ENCODE results near the gene SPOPL.

SPOPL gene

GRCh38 chr2:138620431-138620830, 118.9 kb downstream of the SPOPL start:
- CTCF ChIA-PET = interaction anchor here (0.7 kb wide), 1 partner anchor 298 kb away, joined by 3 read pairs; no protein-coding TSS in a partner anchor
- Histone ChIP-seq H3K36me3 (ENCODE audit: control insufficient read depth in 2 of 2, insufficient read depth in 1 of 2, low read length in 2 of 2) (no peaks in the 10 kb centered on the region), H3K9me3 (ENCODE audit: control insufficient read depth, insufficient read depth, low read depth, low read length) (no peaks in the 10 kb centered on the region), H3K4me3 (ENCODE audit: low read depth, low read length) (no peak overlapping the region), H3K27ac (ENCODE audit: extremely low read depth, low read depth, low read length) (no peak overlapping the region), H3K4me1 (ENCODE audit: control insufficient read depth, insufficient read depth, low read length) (no peaks in the 10 kb centered on the region)
- TF ChIP-seq ZNF623 (tag by site-specific recombination; IDR thresholded peaks at IDR 0.05) = no peak
- no peak for TF ChIP-seq SETDB1 (IDR thresholded peaks at IDR 0.05; ENCODE audit: insufficient read length, low read length)
- no peak for TF ChIP-seq ZNF654 (tag by site-specific recombination; IDR thresholded peaks at IDR 0.05; ENCODE audit: low read depth)
- TF ChIP-seq ZNF37A (tag by site-specific recombination; IDR thresholded peaks at IDR 0.05) = no peak
- no peak for TF ChIP-seq ZNF48 (tag by site-specific recombination; IDR thresholded peaks at IDR 0.05)
- TF ChIP-seq ZBTB8A (tag by site-specific recombination; IDR thresholded peaks at IDR 0.05) = no peak
- TF ChIP-seq ZNF791 (tag by site-specific recombination; IDR thresholded peaks at IDR 0.05) = no peak
- TF ChIP-seq ZNF433 (tag by site-specific recombination; IDR thresholded peaks at IDR 0.05; ENCODE audit: low read depth) = no peak
- no peak for TF ChIP-seq ZNF658 (tag by site-specific recombination; IDR thresholded peaks at IDR 0.05)
- TF ChIP-seq REPIN1 (tag by site-specific recombination; IDR thresholded peaks at IDR 0.05; ENCODE audit: low read depth) = no peak
- TF ChIP-seq, protein P1, sequence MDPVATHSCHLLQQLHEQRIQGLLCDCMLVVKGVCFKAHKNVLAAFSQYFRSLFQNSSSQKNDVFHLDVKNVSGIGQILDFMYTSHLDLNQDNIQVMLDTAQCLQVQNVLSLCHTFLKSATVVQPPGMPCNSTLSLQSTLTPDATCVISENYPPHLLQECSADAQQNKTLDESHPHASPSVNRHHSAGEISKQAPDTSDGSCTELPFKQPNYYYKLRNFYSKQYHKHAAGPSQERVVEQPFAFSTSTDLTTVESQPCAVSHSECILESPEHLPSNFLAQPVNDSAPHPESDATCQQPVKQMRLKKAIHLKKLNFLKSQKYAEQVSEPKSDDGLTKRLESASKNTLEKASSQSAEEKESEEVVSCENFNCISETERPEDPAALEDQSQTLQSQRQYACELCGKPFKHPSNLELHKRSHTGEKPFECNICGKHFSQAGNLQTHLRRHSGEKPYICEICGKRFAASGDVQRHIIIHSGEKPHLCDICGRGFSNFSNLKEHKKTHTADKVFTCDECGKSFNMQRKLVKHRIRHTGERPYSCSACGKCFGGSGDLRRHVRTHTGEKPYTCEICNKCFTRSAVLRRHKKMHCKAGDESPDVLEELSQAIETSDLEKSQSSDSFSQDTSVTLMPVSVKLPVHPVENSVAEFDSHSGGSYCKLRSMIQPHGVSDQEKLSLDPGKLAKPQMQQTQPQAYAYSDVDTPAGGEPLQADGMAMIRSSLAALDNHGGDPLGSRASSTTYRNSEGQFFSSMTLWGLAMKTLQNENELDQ (tag by site-specific recombination; IDR thresholded peaks at IDR 0.05; ENCODE audit: low read depth) = no peak
- no peak for TF ChIP-seq ZNF701 (tag by site-specific recombination; IDR thresholded peaks at IDR 0.05)
- TF ChIP-seq YY1 (tag by site-specific recombination; IDR thresholded peaks at IDR 0.05) = no peak
- TF ChIP-seq, protein P2, sequence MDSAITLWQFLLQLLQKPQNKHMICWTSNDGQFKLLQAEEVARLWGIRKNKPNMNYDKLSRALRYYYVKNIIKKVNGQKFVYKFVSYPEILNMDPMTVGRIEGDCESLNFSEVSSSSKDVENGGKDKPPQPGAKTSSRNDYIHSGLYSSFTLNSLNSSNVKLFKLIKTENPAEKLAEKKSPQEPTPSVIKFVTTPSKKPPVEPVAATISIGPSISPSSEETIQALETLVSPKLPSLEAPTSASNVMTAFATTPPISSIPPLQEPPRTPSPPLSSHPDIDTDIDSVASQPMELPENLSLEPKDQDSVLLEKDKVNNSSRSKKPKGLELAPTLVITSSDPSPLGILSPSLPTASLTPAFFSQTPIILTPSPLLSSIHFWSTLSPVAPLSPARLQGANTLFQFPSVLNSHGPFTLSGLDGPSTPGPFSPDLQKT (IDR thresholded peaks at IDR 0.05; ENCODE audit: borderline replicate concordance, low read depth, low read length) = no peak
- TF ChIP-seq ZNF544 (tag by site-specific recombination; IDR thresholded peaks at IDR 0.05) = no peak
- TF ChIP-seq ZSCAN30 (tag by site-specific recombination; IDR thresholded peaks at IDR 0.05) = no peak
- no peak for TF ChIP-seq BCL11A (tag by site-specific recombination; IDR thresholded peaks at IDR 0.05; ENCODE audit: low read depth)
- no peak for TF ChIP-seq ZNF148 (tag by site-specific recombination; IDR thresholded peaks at IDR 0.05; ENCODE audit: borderline replicate concordance)
- no peak for TF ChIP-seq GLIS2 (tag by site-specific recombination; IDR thresholded peaks at IDR 0.05)
- TF ChIP-seq ZNF138 (tag by site-specific recombination; IDR thresholded peaks at IDR 0.05; ENCODE audit: borderline replicate concordance) = no peak
- POLR2A ChIA-PET = no interaction called here

- Histone ChIP-seq H3K4me3 (ENCODE audit: low read depth, low read length) (no peak overlapping the region), H3K4me1 (ENCODE audit: control insufficient read depth, insufficient read depth, low read length) (no peaks in the 10 kb centered on the region), H3K9me3 (ENCODE audit: control insufficient read depth, insufficient read depth, low read depth, low read length) (no peaks in the 10 kb centered on the region), H3K36me3 (ENCODE audit: control insufficient read depth in 2 of 2, insufficient read depth in 1 of 2, low read length in 2 of 2) (no peaks in the 10 kb centered on the region), H3K27ac (ENCODE audit: extremely low read depth, low read depth, low read length) (no peak overlapping the region)
- POLR2A ChIA-PET = no interaction called here
- CTCF ChIA-PET = interaction anchor here (0.6 kb wide), 1 partner anchor 169 kb away, joined by 3 read pairs; no protein-coding TSS in a partner anchor
- TF ChIP-seq ZNF169 (tag by site-specific recombination; IDR thresholded peaks at IDR 0.05) (no peak), HOXA7 (CRISPR knock-in tag; IDR thresholded peaks at IDR 0.05; ENCODE audit: borderline replicate concordance) (no peak), SCRT2 (tag by site-specific recombination; IDR thresholded peaks at IDR 0.05) (no peak), ATF2 (tag by site-specific recombination; IDR thresholded peaks at IDR 0.05; ENCODE audit: low read depth) (no peak), SP2 (tag by site-specific recombination; IDR thresholded peaks at IDR 0.05) (no peak), ZNF37A (tag by site-specific recombination; IDR thresholded peaks at IDR 0.05) (no peak), ZNF184 (tag by site-specific recombination; IDR thresholded peaks at IDR 0.05) (no peak), ZNF473 (tag by site-specific recombination; IDR thresholded peaks at IDR 0.05) (no peak), ZNF701 (tag by site-specific recombination; IDR thresholded peaks at IDR 0.05) (no peak), ZSCAN4 (tag by site-specific recombination; IDR thresholded peaks at IDR 0.05) (no peak), ZNF544 (tag by site-specific recombination; IDR thresholded peaks at IDR 0.05) (no peak), SCRT1 (tag by site-specific recombination; IDR thresholded peaks at IDR 0.05; ENCODE audit: borderline replicate concordance) (no peak)
These were observed 119.6 kb downstream of the SPOPL start for GRCh38 chr2:138621139-138621538.
